ENCODE data around the gene LDLRAD3.

- TF ChIP-seq RAD21 (IDR thresholded peaks at IDR 0.05; ENCODE audit: low read depth) (no peak), ZBTB7A (IDR thresholded peaks at IDR 0.05; ENCODE audit: low read depth) (no peak), CREB1 (IDR thresholded peaks at IDR 0.05; ENCODE audit: low read depth) (no peak), EP300 (IDR thresholded peaks at IDR 0.05; ENCODE audit: borderline replicate concordance) (no peak), YY1 (IDR thresholded peaks at IDR 0.05; ENCODE audit: low read depth) (no peak), NFIC (IDR thresholded peaks at IDR 0.05) (no peak), TEAD4 (IDR thresholded peaks at IDR 0.05) (no peak), MAX (IDR thresholded peaks at IDR 0.05) (no peak), TAF1 (IDR thresholded peaks at IDR 0.05; ENCODE audit: low read depth) (no peak), FOXM1 (IDR thresholded peaks at IDR 0.05; ENCODE audit: borderline replicate concordance, low read depth) (no peak), USF1 (IDR thresholded peaks at IDR 0.05) (no peak)
These were observed 66.3 kb downstream of the LDLRAD3 start for GRCh38 chr11:36010010-36010740.
